ENCODE results near the gene KCNIP3.

Gene KCNIP3

GRCh38 chr2:95299961-95300360, 2.8 kb downstream of the KCNIP3 start (continued):
- TF ChIP-seq ZNF518A (tag by site-specific recombination; conservative IDR thresholded peaks at IDR 0.05; ENCODE audit: low read depth), result no peak
- no peak for TF ChIP-seq PATZ1 (tag by site-specific recombination; IDR thresholded peaks at IDR 0.05)
- TF ChIP-seq ZNF366 (tag by site-specific recombination; conservative IDR thresholded peaks at IDR 0.05), result no peak
- no peak for TF ChIP-seq PBX3 (CRISPR knock-in tag; IDR thresholded peaks at IDR 0.05)
- no peak for TF ChIP-seq ZNF433 (tag by site-specific recombination; IDR thresholded peaks at IDR 0.05; ENCODE audit: low read depth)
- TF ChIP-seq ZNF664 (tag by site-specific recombination; IDR thresholded peaks at IDR 0.05), result no peak
- TF ChIP-seq ZNF791 (tag by site-specific recombination; IDR thresholded peaks at IDR 0.05), result no peak
- no peak for TF ChIP-seq ZNF280C (tag by site-specific recombination; IDR thresholded peaks at IDR 0.05)
- no peak for TF ChIP-seq ZNF621 (tag by site-specific recombination; IDR thresholded peaks at IDR 0.05)
- TF ChIP-seq ZNF48 (tag by site-specific recombination; IDR thresholded peaks at IDR 0.05), result no peak

GRCh38 chr2:95300450-95300849, 3.3 kb downstream of the KCNIP3 start:
- Histone ChIP-seq H3K4me3 (ENCODE audit: low read depth, low read length) (no peak overlapping the region), H3K27ac (ENCODE audit: extremely low read depth, low read depth, low read length) (no peak overlapping the region), H3K9me3 (ENCODE audit: control insufficient read depth, insufficient read depth, low read depth, low read length) (no peaks in the 10 kb centered on the region), H3K4me1 (ENCODE audit: control insufficient read depth, insufficient read depth, low read length) (no peaks in the 10 kb centered on the region), H3K36me3 (ENCODE audit: control insufficient read depth in 2 of 2, insufficient read depth in 1 of 2, low read length in 2 of 2) (no peaks in the 10 kb centered on the region)
- TF ChIP-seq ZIC2 (tag by site-specific recombination; IDR thresholded peaks at IDR 0.05) (no peak), ZNF10 (tag by site-specific recombination; IDR thresholded peaks at IDR 0.05) (no peak), ZBTB17 (tag by site-specific recombination; IDR thresholded peaks at IDR 0.05) (peak; percentile 40; the same call in 1 of the 2 replicates), EGR2 (tag by site-specific recombination; IDR thresholded peaks at IDR 0.05; ENCODE audit: low read depth) (no peak), MZF1 (tag by site-specific recombination; IDR thresholded peaks at IDR 0.05; ENCODE audit: borderline replicate concordance) (no peak), ZBTB20 (tag by site-specific recombination; IDR thresholded peaks at IDR 0.05) (no peak), IKZF3 (tag by site-specific recombination; IDR thresholded peaks at IDR 0.05) (no peak), ZNF488 (tag by site-specific recombination; IDR thresholded peaks at IDR 0.05) (no peak), PRDM1 (tag by site-specific recombination; IDR thresholded peaks at IDR 0.05) (no peak)
- ChIA-PET POLR2A (no interaction called here), CTCF (no interaction called here)
